ENCODE measurements around the gene KDM1B. TPM values are rescaled to one million over a fixed set of nuclear protein-coding genes. Genes with fewer than 3 reads are reported as not detected.

Gene KDM1B
- total and polyA plus RNA-seq, 2 experiments from 2014 or later, result 3.8 to 9.0 TPM

DNA sequence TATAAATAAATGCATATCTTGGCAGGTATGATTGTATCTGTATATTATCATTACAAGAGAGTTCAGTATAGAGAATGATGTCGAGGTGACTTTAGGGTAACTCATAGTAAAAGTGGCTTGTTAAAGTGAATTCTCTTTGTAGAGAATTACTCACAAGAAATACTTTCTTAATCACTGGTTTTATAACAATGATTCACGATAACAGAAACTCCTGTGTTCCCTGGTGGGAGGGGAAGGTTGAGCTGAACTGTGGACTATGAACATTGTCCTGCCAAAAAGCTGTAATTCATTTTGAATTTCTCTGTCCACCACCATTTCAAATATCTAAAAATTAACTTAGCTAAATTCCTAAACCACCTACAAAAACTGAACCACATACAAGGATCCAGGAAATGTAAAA is 8.1 kb upstream of the KDM1B start (continued):
- TF ChIP-seq, protein P1, sequence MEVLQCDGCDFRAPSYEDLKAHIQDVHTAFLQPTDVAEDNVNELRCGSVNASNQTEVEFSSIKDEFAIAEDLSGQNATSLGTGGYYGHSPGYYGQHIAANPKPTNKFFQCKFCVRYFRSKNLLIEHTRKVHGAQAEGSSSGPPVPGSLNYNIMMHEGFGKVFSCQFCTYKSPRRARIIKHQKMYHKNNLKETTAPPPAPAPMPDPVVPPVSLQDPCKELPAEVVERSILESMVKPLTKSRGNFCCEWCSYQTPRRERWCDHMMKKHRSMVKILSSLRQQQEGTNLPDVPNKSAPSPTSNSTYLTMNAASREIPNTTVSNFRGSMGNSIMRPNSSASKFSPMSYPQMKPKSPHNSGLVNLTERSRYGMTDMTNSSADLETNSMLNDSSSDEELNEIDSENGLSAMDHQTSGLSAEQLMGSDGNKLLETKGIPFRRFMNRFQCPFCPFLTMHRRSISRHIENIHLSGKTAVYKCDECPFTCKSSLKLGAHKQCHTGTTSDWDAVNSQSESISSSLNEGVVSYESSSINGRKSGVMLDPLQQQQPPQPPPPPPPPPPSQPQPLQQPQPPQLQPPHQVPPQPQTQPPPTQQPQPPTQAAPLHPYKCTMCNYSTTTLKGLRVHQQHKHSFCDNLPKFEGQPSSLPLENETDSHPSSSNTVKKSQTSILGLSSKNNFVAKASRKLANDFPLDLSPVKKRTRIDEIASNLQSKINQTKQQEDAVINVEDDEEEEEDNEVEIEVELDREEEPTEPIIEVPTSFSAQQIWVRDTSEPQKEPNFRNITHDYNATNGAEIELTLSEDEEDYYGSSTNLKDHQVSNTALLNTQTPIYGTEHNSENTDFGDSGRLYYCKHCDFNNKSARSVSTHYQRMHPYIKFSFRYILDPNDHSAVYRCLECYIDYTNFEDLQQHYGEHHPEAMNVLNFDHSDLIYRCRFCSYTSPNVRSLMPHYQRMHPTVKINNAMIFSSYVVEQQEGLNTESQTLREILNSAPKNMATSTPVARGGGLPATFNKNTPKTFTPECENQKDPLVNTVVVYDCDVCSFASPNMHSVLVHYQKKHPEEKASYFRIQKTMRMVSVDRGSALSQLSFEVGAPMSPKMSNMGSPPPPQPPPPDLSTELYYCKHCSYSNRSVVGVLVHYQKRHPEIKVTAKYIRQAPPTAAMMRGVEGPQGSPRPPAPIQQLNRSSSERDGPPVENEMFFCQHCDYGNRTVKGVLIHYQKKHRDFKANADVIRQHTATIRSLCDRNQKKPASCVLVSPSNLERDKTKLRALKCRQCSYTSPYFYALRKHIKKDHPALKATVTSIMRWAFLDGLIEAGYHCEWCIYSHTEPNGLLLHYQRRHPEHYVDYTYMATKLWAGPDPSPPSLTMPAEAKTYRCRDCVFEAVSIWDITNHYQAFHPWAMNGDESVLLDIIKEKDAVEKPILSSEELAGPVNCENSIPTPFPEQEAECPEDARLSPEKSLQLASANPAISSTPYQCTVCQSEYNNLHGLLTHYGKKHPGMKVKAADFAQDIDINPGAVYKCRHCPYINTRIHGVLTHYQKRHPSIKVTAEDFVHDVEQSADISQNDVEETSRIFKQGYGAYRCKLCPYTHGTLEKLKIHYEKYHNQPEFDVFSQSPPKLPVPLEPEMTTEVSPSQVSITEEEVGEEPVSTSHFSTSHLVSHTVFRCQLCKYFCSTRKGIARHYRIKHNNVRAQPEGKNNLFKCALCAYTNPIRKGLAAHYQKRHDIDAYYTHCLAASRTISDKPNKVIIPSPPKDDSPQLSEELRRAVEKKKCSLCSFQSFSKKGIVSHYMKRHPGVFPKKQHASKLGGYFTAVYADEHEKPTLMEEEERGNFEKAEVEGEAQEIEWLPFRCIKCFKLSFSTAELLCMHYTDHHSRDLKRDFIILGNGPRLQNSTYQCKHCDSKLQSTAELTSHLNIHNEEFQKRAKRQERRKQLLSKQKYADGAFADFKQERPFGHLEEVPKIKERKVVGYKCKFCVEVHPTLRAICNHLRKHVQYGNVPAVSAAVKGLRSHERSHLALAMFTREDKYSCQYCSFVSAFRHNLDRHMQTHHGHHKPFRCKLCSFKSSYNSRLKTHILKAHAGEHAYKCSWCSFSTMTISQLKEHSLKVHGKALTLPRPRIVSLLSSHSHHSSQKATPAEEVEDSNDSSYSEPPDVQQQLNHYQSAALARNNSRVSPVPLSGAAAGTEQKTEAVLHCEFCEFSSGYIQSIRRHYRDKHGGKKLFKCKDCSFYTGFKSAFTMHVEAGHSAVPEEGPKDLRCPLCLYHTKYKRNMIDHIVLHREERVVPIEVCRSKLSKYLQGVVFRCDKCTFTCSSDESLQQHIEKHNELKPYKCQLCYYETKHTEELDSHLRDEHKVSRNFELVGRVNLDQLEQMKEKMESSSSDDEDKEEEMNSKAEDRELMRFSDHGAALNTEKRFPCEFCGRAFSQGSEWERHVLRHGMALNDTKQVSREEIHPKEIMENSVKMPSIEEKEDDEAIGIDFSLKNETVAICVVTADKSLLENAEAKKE (CRISPR knock-in tag; IDR thresholded peaks at IDR 0.05), result no peak
- TF ChIP-seq ZNF114 (CRISPR knock-in tag; IDR thresholded peaks at IDR 0.05) (no peak), EZH2phosphoT487 (IDR thresholded peaks at IDR 0.05; ENCODE audit: unreplicated experiment) (no peak)

DNA sequence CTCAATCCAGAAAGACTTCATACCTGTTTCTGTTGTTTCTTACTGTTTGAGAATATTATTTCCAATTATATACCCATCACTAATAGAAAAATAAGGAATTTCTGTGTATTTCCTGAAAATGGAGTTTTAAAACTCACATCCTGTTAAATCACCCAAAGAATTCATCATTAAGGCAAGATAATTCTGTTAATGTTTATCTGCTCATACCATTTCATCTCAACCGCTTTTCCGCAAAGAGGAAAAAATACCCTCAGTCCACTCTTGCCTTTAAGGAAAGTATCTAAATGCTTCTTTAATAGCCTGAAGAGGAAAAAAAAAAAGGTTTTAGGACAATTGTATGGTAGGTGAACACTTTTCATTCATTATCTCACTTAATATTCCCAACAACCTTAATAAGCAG is 7.6 kb upstream of the KDM1B start:
- no peaks in the 10 kb centered on the region for H3F3A ChIP-seq (replicated peaks; ENCODE audit: low read depth)
- H3K4me1 ChIP-seq (ENCODE audit: insufficient read depth), result no peaks in the 10 kb centered on the region
- H3K4me3 Mint-ChIP-seq, result no peak overlapping the region
- no peaks in the 10 kb centered on the region for H3K9me2 ChIP-seq (ENCODE audit: insufficient read depth)
- H3K27me3 ChIP-seq (ENCODE audit: insufficient read depth), result no peaks in the 10 kb centered on the region
- ATAC-seq, result no peak
- no peaks in the 10 kb centered on the region for H3K9me3 Mint-ChIP-seq
- H4K20me1 ChIP-seq (replicated peaks; ENCODE audit: insufficient read depth), result no peaks in the 10 kb centered on the region
- peaks cover 2% of the 10 kb centered on the region; the same call in 2 of the 3 replicates for H3K4me1 Mint-ChIP-seq
- no peaks in the 10 kb centered on the region for H3K79me2 ChIP-seq (replicated peaks; ENCODE audit: insufficient read depth)
- no peak for DNase-seq (ENCODE audit: low spot score)
- peaks cover 15% of the 10 kb centered on the region; the same call in 2 of the 3 replicates for H3K36me3 Mint-ChIP-seq (ENCODE audit: low read depth)
- no peak overlapping the region for H3K4me3 ChIP-seq
- no peak overlapping the region for H3K4me2 ChIP-seq
- H2AFZ ChIP-seq, result no peak overlapping the region
- H3K27ac ChIP-seq (ENCODE audit: low read depth), result no peak overlapping the region
- H3K27me3 Mint-ChIP-seq (ENCODE audit: insufficient read depth, low read depth, poor library complexity), result peaks cover 2% of the 10 kb centered on the region
- H3K27ac Mint-ChIP-seq, result no peak overlapping the region
- H3K36me3 ChIP-seq (ENCODE audit: insufficient read depth), result peaks cover 4% of the 10 kb centered on the region; the same call in 1 of the 2 replicates
- TF ChIP-seq ZNF114 (CRISPR knock-in tag; IDR thresholded peaks at IDR 0.05), result no peak
- TF ChIP-seq ZNF331 (CRISPR knock-in tag; IDR thresholded peaks at IDR 0.05; ENCODE audit: low read depth), result no peak
- TF ChIP-seq, protein P2, sequence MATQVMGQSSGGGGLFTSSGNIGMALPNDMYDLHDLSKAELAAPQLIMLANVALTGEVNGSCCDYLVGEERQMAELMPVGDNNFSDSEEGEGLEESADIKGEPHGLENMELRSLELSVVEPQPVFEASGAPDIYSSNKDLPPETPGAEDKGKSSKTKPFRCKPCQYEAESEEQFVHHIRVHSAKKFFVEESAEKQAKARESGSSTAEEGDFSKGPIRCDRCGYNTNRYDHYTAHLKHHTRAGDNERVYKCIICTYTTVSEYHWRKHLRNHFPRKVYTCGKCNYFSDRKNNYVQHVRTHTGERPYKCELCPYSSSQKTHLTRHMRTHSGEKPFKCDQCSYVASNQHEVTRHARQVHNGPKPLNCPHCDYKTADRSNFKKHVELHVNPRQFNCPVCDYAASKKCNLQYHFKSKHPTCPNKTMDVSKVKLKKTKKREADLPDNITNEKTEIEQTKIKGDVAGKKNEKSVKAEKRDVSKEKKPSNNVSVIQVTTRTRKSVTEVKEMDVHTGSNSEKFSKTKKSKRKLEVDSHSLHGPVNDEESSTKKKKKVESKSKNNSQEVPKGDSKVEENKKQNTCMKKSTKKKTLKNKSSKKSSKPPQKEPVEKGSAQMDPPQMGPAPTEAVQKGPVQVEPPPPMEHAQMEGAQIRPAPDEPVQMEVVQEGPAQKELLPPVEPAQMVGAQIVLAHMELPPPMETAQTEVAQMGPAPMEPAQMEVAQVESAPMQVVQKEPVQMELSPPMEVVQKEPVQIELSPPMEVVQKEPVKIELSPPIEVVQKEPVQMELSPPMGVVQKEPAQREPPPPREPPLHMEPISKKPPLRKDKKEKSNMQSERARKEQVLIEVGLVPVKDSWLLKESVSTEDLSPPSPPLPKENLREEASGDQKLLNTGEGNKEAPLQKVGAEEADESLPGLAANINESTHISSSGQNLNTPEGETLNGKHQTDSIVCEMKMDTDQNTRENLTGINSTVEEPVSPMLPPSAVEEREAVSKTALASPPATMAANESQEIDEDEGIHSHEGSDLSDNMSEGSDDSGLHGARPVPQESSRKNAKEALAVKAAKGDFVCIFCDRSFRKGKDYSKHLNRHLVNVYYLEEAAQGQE (IDR thresholded peaks at IDR 0.05; ENCODE audit: unreplicated experiment), result no peak
- TF ChIP-seq, protein P1 (CRISPR knock-in tag; IDR thresholded peaks at IDR 0.05), result no peak
- no peak for TF ChIP-seq EZH2 (IDR thresholded peaks at IDR 0.05; ENCODE audit: low read depth, unreplicated experiment)

Measured in GM23338 (cell line).